Neural progenitor cell (in vitro differentiated cells): ENCODE data around the gene COMMD7. TPM values are rescaled to one million over a fixed set of nuclear protein-coding genes. Genes with fewer than 3 reads are reported as not detected.

Experiments used
- DNase-seq: peaks from one replicate; pipeline ENCODE4 v3.0.0-alpha.2; 2016; ENCODE audit warnings: low spot score
- H2AFZ ChIP-seq: fragments of 200-600 bp; sonication (generic); replicated peaks from 2 replicates; pipeline ENCODE4 v1.6.1; 2016; ENCODE audit warnings: antibody characterized with exemption
- H3F3A ChIP-seq: fragments of 200-600 bp; sonication (generic); 2 replicates; pipeline ENCODE4 v1.6.1; 2016; ENCODE audit warnings: antibody characterized with exemption, low read depth
- H3K27ac ChIP-seq: fragments of 200-600 bp; sonication (generic); 2 replicates; pipeline ENCODE4 v1.5.1; 2016; ENCODE audit warnings: mild to moderate bottlenecking
- H3K27me3 ChIP-seq: fragments of 200-600 bp; sonication (generic); 2 replicates; pipeline ENCODE4 v1.6.1; 2016; ENCODE audit warnings: mild to moderate bottlenecking, moderate library complexity
- H3K36me3 ChIP-seq: fragments of 200-600 bp; sonication (generic); 2 replicates; pipeline ENCODE4 v1.5.1; 2016
- H3K4me1 ChIP-seq: fragments of 200-600 bp; sonication (generic); 2 replicates; pipeline ENCODE4 v1.6.1; 2016; ENCODE audit warnings: mixed run types
- H3K4me2 ChIP-seq: fragments of 200-600 bp; sonication (generic); 2 replicates; pipeline ENCODE4 v1.6.1; 2016
- H3K4me3 ChIP-seq: fragments of 200-600 bp; sonication (generic); 2 replicates; pipeline ENCODE4 v1.5.1; 2016
- H3K79me2 ChIP-seq: fragments of 200-600 bp; sonication (generic); 2 replicates; pipeline ENCODE4 v1.6.1; 2016; ENCODE audit warnings: low read depth
- H3K9ac ChIP-seq: fragments of 200-600 bp; sonication (generic); 2 replicates; pipeline ENCODE4 v1.6.1; 2016
- H3K9me3 ChIP-seq: fragments of 200-600 bp; sonication (generic); 2 replicates; pipeline ENCODE4 v1.5.1; 2016; ENCODE audit warnings: low read depth
- H4K20me1 ChIP-seq: fragments of 200-600 bp; sonication (generic); 2 replicates; pipeline ENCODE4 v1.6.1; 2016; ENCODE audit warnings: low read depth
- H3K27ac Mint-ChIP-seq: 3 replicates; pipeline ENCODE4 v1.8.0; 2021; ENCODE audit warnings: mixed read lengths
- H3K27me3 Mint-ChIP-seq: 2 replicates; pipeline ENCODE4 v1.8.0; 2022; ENCODE audit warnings: low read depth, mild to moderate bottlenecking, inconsistent platforms, moderate library complexity, mixed read lengths; ENCODE audit not compliant: insufficient read depth
- H3K36me3 Mint-ChIP-seq: 3 replicates; pipeline ENCODE4 v1.8.0; 2021; ENCODE audit warnings: mixed read lengths
- H3K4me1 Mint-ChIP-seq: 3 replicates; pipeline ENCODE4 v1.8.0; 2021; ENCODE audit warnings: mixed read lengths
- H3K4me3 Mint-ChIP-seq: 3 replicates; pipeline ENCODE4 v1.8.0; 2021; ENCODE audit warnings: mild to moderate bottlenecking, moderate library complexity, mixed read lengths
- H3K9me3 Mint-ChIP-seq: 3 replicates; pipeline ENCODE4 v1.8.0; 2020; ENCODE audit warnings: mixed read lengths
- CTCF ChIP-seq: fragments of 200-600 bp; sonication (generic); IDR thresholded peaks from 2 replicates; pipeline ENCODE4 v1.5.1; 2017; ENCODE audit warnings: antibody characterized with exemption, mild to moderate bottlenecking
- EZH2 ChIP-seq: fragments of 200-600 bp; sonication (generic); IDR thresholded peaks from 2 replicates; pipeline ENCODE4 v1.6.1; 2017; ENCODE audit warnings: antibody characterized with exemption, mild to moderate bottlenecking, moderate library complexity
- EZH2phosphoT487 ChIP-seq: fragments of 200-600 bp; sonication (generic); IDR thresholded peaks from 2 replicates; pipeline ENCODE4 v1.6.1; 2017; ENCODE audit warnings: antibody characterized with exemption
- total RNA-seq: library from RNA; depleted of rRNA; stranded (reverse); fragments of >200 nt; gene quantifications from 2 replicates; pipeline ENCODE4 v1.2.3, GENCODE V29; 2015; ENCODE audit warnings: low replicate concordance

The COMMD7 gene
- total RNA-seq, 1 donor from 2014 or later: 44.4 TPM

GRCh38 chr20:32727683-32728082 lies 15.6 kb downstream of the COMMD7 start:
- H3K9me3 Mint-ChIP-seq: no peaks in the 10 kb centered on the region
- no peak overlapping the region for H3K9ac ChIP-seq
- H2AFZ ChIP-seq: no peak overlapping the region
- H3F3A ChIP-seq: peaks cover 8% of the 10 kb centered on the region
- H3K36me3 ChIP-seq: no peaks in the 10 kb centered on the region
- H3K27me3 Mint-ChIP-seq: peaks cover 3% of the 10 kb centered on the region
- no peak overlapping the region for H3K27ac ChIP-seq
- H3K36me3 Mint-ChIP-seq: peaks cover 14% of the 10 kb centered on the region
- H3K27ac Mint-ChIP-seq: no peak overlapping the region
- TF ChIP-seq EZH2 (no peak), EZH2phosphoT487 (no peak), CTCF (no peak)
- peaks cover 6% of the 10 kb centered on the region for H3K79me2 ChIP-seq
- no peak overlapping the region for H3K4me2 ChIP-seq
- no peaks in the 10 kb centered on the region for H4K20me1 ChIP-seq
- no peak for DNase-seq
- H3K4me3 ChIP-seq: no peak overlapping the region
- no peaks in the 10 kb centered on the region for H3K27me3 ChIP-seq
- H3K9me3 ChIP-seq: no peaks in the 10 kb centered on the region
- H3K4me1 ChIP-seq: peaks cover 3% of the 10 kb centered on the region
- peaks cover 10% of the 10 kb centered on the region for H3K4me1 Mint-ChIP-seq
- no peak overlapping the region for H3K4me3 Mint-ChIP-seq

- no peak overlapping the region for H3K27ac Mint-ChIP-seq
- no peaks in the 10 kb centered on the region for H3F3A ChIP-seq
- H3K9me3 ChIP-seq: no peaks in the 10 kb centered on the region
- no peaks in the 10 kb centered on the region for H4K20me1 ChIP-seq
- H3K4me3 ChIP-seq: no peak overlapping the region
- DNase-seq: no peak
- peaks cover 3% of the 10 kb centered on the region for H3K4me1 Mint-ChIP-seq
- no peak overlapping the region for H3K9ac ChIP-seq
- no peak overlapping the region for H3K4me3 Mint-ChIP-seq
- H3K4me2 ChIP-seq: no peak overlapping the region
- H3K36me3 Mint-ChIP-seq: peaks cover 18% of the 10 kb centered on the region
- no peaks in the 10 kb centered on the region for H3K4me1 ChIP-seq
- H3K27me3 ChIP-seq: no peaks in the 10 kb centered on the region
- no peak overlapping the region for H3K27ac ChIP-seq
- H3K27me3 Mint-ChIP-seq: no peaks in the 10 kb centered on the region
- no peak for TF ChIP-seq EZH2
- no peak for TF ChIP-seq EZH2phosphoT487
- TF ChIP-seq CTCF: no peak
- H3K79me2 ChIP-seq: no peaks in the 10 kb centered on the region
- H2AFZ ChIP-seq: no peak overlapping the region
- no peaks in the 10 kb centered on the region for H3K36me3 ChIP-seq
- H3K9me3 Mint-ChIP-seq: no peaks in the 10 kb centered on the region
Measured at GRCh38 chr20:32718749-32719348, 24.4 kb downstream of the COMMD7 start.

GRCh38 chr20:32711346-32711745 lies 31.9 kb downstream of the COMMD7 start:
- no peak overlapping the region for H2AFZ ChIP-seq
- DNase-seq: no peak
- H3K4me1 ChIP-seq: peaks cover 9% of the 10 kb centered on the region
- H3K4me3 ChIP-seq: no peak overlapping the region
- H3K4me2 ChIP-seq: no peak overlapping the region
- Mint-ChIP-seq H3K9me3 (no peaks in the 10 kb centered on the region), H3K27ac (no peak overlapping the region), H3K27me3 (no peaks in the 10 kb centered on the region), H3K4me1 (peaks cover 11% of the 10 kb centered on the region), H3K36me3 (peaks cover 10% of the 10 kb centered on the region), H3K4me3 (no peak overlapping the region)
- no peaks in the 10 kb centered on the region for H3K9me3 ChIP-seq
- no peaks in the 10 kb centered on the region for H3K27me3 ChIP-seq
- peaks cover 4% of the 10 kb centered on the region for H3K79me2 ChIP-seq
- no peak overlapping the region for H3K27ac ChIP-seq
- TF ChIP-seq EZH2phosphoT487 (no peak), CTCF (no peak), EZH2 (no peak)
- H3K36me3 ChIP-seq: no peaks in the 10 kb centered on the region
- H3F3A ChIP-seq: no peaks in the 10 kb centered on the region
- no peak overlapping the region for H3K9ac ChIP-seq
- no peaks in the 10 kb centered on the region for H4K20me1 ChIP-seq
